GM19035 (cell line): ENCODE results near the gene LRIG1.
A peak's percentile ranks its signal among the peaks of the same experiment; 100 is the strongest.

Experiments used
- ATAC-seq: cut with Tn5 transposase; IDR thresholded peaks from one replicate; pipeline ENCODE4 v1.9.1; 2021; ENCODE audit not compliant: unreplicated experiment

The LRIG1 gene

GRCh38 chr3:66392512-66392911, 108.3 kb downstream of the LRIG1 start:
- no peak for ATAC-seq

- ATAC-seq, result peak; percentile 35
Measured at GRCh38 chr3:66390013-66390412, 110.8 kb downstream of the LRIG1 start.

GRCh38 chr3:66386925-66387650, 113.7 kb downstream of the LRIG1 start:
- peak; percentile 55 for ATAC-seq

GRCh38 chr3:66386011-66386924, 114.6 kb downstream of the LRIG1 start:
- peak; percentile 81 for ATAC-seq

GRCh38 chr3:66385066-66385465, 115.8 kb downstream of the LRIG1 start:
- no peak for ATAC-seq

GRCh38 chr3:66383998-66384745, 116.7 kb downstream of the LRIG1 start:
- no peak for ATAC-seq

- ATAC-seq, result no peak
Measured at GRCh38 chr3:66383023-66383422, 117.8 kb downstream of the LRIG1 start.

GRCh38 chr3:66382142-66382541, 118.7 kb downstream of the LRIG1 start:
- no peak for ATAC-seq

GRCh38 chr3:66381626-66382025, 119.2 kb downstream of the LRIG1 start:
- ATAC-seq, result no peak

- no peak for ATAC-seq
Measured at GRCh38 chr3:66380200-66380932, 120.5 kb downstream of the LRIG1 start.

GRCh38 chr3:66379565-66379964, 121.3 kb downstream of the LRIG1 start:
- ATAC-seq, result no peak

- ATAC-seq, result no peak
Measured at GRCh38 chr3:66378256-66378655, 122.6 kb downstream of the LRIG1 start.

GRCh38 chr3:66377800-66378199, 123.0 kb downstream of the LRIG1 start:
- no peak for ATAC-seq

GRCh38 chr3:66376568-66376967, 124.3 kb downstream of the LRIG1 start:
- ATAC-seq, result no peak

- no peak for ATAC-seq
Measured at GRCh38 chr3:66372681-66373350, 128.0 kb downstream of the LRIG1 start.

GRCh38 chr3:66371432-66371831, 129.4 kb downstream of the LRIG1 start:
- no peak for ATAC-seq

- ATAC-seq, result no peak
Measured at GRCh38 chr3:66370179-66370578, 130.6 kb downstream of the LRIG1 start.

GRCh38 chr3:66367979-66368378, 132.8 kb downstream of the LRIG1 start:
- no peak for ATAC-seq

GRCh38 chr3:66366747-66367146, 134.1 kb downstream of the LRIG1 start:
- no peak for ATAC-seq

GRCh38 chr3:66365080-66365479, 135.7 kb downstream of the LRIG1 start:
- no peak for ATAC-seq
